Neural crest cell (in vitro differentiated cells): ENCODE measurements around the gene DNALI1. TPM values are rescaled to one million over a fixed set of nuclear protein-coding genes. Genes with fewer than 3 reads are reported as not detected.
A peak's percentile ranks its signal among the peaks of the same experiment; 100 is the strongest.
"Not testable (repeated sequence)": the region's sequence is repeated elsewhere in the genome, so short reads cannot be mapped to it uniquely, and the experiment has no call there.

Experiments
- DNase-seq: peaks from one replicate; pipeline ENCODE4 v3.0.0; 2021; ENCODE audit warnings: low read depth, mixed read lengths, low spot score
- H3K27ac Mint-ChIP-seq: one replicate; pipeline ENCODE4 v1.8.0; 2021; ENCODE audit warnings: mild to moderate bottlenecking, mixed read lengths; ENCODE audit not compliant: unreplicated experiment
- H3K27me3 Mint-ChIP-seq: 2 replicates; pipeline ENCODE4 v1.8.0; 2021; ENCODE audit warnings: low read depth, mild to moderate bottlenecking, mixed read lengths
- H3K36me3 Mint-ChIP-seq: 2 replicates; pipeline ENCODE4 v1.8.0; 2021; ENCODE audit warnings: low read depth, mild to moderate bottlenecking, mixed read lengths
- H3K4me1 Mint-ChIP-seq: 2 replicates; pipeline ENCODE4 v1.8.0; 2021; ENCODE audit warnings: mixed read lengths
- H3K4me3 Mint-ChIP-seq: one replicate; pipeline ENCODE4 v1.8.0; 2021; ENCODE audit warnings: mild to moderate bottlenecking, mixed read lengths
- H3K9me3 Mint-ChIP-seq: 2 replicates; pipeline ENCODE4 v1.8.0; 2021; ENCODE audit warnings: mixed read lengths
- total RNA-seq: library from RNA; stranded (reverse); gene quantifications from 2 replicates; pipeline ENCODE4 v1.2.1, GENCODE V29; 2021
- TF ChIP-seq, protein P1 (sequence below): fragments of 200-600 bp; sonication (generic); conservative IDR thresholded peaks from 2 replicates; pipeline ENCODE4 v1.5.0; 2021; ENCODE audit warnings: antibody characterized with exemption, mild to moderate bottlenecking

The DNALI1 gene
- total RNA-seq, 1 donor from 2014 or later, result 30.6 TPM

DNA sequence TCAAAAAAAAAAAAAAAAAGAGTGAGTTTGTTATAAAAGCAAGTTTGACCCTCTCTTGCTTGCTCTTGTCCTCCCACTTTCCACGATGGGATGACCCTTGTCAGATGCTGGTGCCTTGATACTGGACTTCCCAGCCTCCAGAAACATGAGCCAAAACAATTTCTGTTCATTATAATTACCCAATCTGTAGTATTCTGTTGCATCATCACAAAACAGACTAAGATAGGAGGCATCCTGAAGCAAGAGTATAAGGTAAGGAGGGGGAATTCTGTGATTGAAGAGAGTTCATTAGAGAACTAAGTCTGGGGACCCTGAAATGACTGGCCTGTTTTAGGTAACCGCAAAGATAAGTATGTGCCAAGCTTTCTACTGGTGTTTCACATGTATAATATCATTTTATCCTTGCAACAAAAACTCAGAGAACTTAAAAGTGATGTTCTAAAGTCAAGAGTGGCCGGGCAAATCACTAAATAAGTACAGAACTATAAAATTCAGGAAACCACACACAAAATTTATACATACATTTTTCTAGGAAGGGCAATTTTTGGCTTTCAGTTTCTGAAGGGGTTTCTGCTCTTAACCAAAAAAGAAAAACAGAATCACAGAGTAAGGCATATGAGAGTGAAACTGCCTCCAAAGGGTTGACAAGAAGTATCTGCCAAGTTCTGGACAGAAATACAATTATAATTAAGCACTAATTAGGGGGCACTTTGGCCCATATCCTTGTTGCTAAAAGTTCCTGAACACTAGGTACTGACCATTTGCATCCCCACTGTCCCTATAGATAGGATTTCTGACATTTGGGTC lies 14.0 kb downstream of the DNALI1 start:
- no peak for DNase-seq
- no peak overlapping the region for H3K4me3 Mint-ChIP-seq
- H3K9me3 Mint-ChIP-seq, result no peaks in the 10 kb centered on the region
- no peak overlapping the region for H3K27ac Mint-ChIP-seq
- peaks cover 19% of the 10 kb centered on the region for H3K36me3 Mint-ChIP-seq
- no peaks in the 10 kb centered on the region for H3K27me3 Mint-ChIP-seq
- H3K4me1 Mint-ChIP-seq, result no peaks in the 10 kb centered on the region
- TF ChIP-seq, protein P1, sequence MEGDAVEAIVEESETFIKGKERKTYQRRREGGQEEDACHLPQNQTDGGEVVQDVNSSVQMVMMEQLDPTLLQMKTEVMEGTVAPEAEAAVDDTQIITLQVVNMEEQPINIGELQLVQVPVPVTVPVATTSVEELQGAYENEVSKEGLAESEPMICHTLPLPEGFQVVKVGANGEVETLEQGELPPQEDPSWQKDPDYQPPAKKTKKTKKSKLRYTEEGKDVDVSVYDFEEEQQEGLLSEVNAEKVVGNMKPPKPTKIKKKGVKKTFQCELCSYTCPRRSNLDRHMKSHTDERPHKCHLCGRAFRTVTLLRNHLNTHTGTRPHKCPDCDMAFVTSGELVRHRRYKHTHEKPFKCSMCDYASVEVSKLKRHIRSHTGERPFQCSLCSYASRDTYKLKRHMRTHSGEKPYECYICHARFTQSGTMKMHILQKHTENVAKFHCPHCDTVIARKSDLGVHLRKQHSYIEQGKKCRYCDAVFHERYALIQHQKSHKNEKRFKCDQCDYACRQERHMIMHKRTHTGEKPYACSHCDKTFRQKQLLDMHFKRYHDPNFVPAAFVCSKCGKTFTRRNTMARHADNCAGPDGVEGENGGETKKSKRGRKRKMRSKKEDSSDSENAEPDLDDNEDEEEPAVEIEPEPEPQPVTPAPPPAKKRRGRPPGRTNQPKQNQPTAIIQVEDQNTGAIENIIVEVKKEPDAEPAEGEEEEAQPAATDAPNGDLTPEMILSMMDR, result no peak

DNA sequence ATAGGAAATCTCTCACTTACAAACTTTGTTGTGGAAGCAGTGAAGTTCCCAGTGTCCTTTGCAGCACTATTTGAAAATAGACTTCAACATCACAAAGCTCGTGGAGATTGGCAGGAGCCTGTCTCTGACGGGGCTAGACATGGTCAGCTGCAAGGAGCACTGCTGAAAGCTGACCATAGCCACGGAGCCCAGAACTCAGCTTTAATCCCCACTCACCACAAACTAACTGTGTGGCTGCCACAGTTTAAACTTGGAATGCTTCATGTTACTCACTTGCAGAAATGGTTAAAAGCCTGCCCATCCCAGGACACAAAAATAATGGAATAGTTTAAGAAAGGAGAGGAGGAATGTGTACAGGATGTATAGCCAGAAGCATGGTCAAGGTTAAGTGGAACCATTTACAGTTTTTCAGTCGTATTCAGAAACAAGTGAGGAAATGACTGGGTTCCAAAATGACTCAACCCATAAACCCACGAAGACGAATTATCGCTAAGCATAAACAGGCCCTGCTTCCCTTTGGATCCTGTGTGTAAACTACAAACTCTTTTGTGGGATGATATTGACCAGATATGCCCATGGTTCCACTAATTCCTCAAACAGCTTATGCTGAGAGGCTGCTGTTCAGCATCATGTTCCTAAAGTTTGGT lies 18.2 kb downstream of the DNALI1 start:
- no peaks in the 10 kb centered on the region for H3K4me1 Mint-ChIP-seq
- no peaks in the 10 kb centered on the region for H3K9me3 Mint-ChIP-seq
- H3K27ac Mint-ChIP-seq, result no peak overlapping the region
- no peaks in the 10 kb centered on the region for H3K27me3 Mint-ChIP-seq
- no peak for DNase-seq
- no peak overlapping the region for H3K4me3 Mint-ChIP-seq
- peaks cover 15% of the 10 kb centered on the region for H3K36me3 Mint-ChIP-seq
- TF ChIP-seq, protein P1, result no peak

DNA sequence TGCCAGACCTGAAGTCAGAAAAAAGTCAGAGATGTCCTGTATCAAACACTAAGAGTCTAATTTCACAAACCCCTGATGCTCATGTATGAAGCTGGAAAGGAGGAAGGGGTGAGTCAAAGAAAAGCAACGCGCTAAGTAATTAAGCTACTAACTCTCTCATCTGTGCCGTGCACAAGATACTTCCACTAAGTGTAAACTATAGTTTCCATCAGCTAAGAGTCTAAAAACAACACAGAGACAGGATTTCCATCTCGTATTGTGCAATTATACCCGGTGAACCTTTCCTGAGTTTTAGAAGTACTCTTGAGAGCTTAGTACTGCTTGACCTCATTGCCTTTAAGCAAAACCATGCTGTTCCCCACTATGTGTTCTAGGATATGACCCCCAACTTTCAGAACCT lies 19.0 kb downstream of the DNALI1 start:
- no peak for DNase-seq
- Mint-ChIP-seq H3K4me3 (no peak overlapping the region), H3K27me3 (no peaks in the 10 kb centered on the region), H3K4me1 (no peaks in the 10 kb centered on the region), H3K36me3 (peaks cover 15% of the 10 kb centered on the region), H3K9me3 (no peaks in the 10 kb centered on the region), H3K27ac (no peak overlapping the region)
- TF ChIP-seq, protein P1, result no peak

DNA sequence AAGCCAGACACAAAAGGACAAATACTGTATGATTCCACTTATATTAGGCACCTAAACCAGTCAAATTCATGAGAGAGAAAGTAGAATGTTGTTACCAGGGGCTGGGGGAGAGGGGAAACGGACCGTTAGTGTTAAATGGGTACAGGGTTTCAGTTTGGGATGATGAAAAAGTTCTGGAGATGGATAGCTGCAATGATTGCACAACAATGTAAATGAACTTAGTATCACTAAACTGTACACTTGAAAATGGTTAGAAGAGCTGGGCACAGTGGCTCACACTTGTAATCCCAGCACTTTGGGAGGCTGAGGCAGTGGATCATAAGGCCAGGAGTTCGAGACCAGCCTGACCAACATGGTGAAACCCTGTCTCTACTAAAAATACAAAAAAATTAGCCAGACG lies 27.8 kb downstream of the DNALI1 start:
- not testable (repeated sequence) for H3K27me3 Mint-ChIP-seq, H3K4me1 Mint-ChIP-seq, H3K36me3 Mint-ChIP-seq, H3K4me3 Mint-ChIP-seq, H3K9me3 Mint-ChIP-seq, DNase-seq, H3K27ac Mint-ChIP-seq

DNA sequence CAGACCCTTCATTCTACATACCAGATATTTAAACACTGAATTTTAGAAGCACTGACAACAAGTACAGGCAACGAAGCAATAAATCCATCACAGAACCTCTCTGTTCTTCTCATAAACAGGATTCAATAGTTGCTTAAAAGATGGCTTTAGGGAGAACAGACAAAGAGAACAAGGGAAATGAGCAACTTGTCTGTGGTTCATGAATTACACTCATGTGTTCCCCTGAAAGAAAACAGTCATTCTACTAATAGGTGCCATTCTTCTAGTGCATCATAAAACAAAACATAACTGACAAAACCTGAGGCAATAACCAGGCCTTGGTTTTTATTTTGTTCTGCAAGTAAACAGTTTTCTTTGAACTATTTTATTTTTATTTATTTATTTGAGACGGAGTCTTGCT lies 32.2 kb downstream of the DNALI1 start:
- Mint-ChIP-seq H3K36me3 (peaks cover 8% of the 10 kb centered on the region), H3K4me1 (peaks cover 5% of the 10 kb centered on the region), H3K27me3 (no peaks in the 10 kb centered on the region), H3K9me3 (no peaks in the 10 kb centered on the region), H3K4me3 (no peak overlapping the region), H3K27ac (no peak overlapping the region)
- no peak for DNase-seq
- TF ChIP-seq, protein P1, result no peak

DNA sequence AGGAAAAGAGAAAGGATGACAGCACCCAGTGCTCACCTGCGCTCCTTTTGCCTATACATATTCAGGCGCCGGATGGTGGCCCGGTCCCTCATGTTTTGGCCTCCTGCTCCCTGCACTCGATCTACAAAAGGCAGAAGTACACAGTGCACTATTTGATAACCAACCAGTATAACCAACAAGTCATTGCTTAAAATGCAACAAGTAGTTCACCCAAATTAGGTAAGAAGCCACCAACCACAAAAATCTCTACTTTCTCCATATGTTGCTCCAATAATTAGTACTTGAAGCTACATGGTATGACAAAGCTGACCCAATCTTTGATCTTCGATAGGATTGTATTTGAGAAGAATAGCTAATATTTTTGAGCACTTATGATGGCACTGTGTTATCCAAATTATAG lies 37.0 kb downstream of the DNALI1 start:
- no peak for DNase-seq
- Mint-ChIP-seq H3K27me3 (peaks cover 28% of the 10 kb centered on the region), H3K27ac (no peak overlapping the region), H3K4me1 (peaks cover 29% of the 10 kb centered on the region), H3K9me3 (no peaks in the 10 kb centered on the region), H3K4me3 (peak overlapping the region; percentile 83), H3K36me3 (peaks cover 6% of the 10 kb centered on the region)
- TF ChIP-seq, protein P1, result no peak
